ENCODE measurements around the gene UBE2N.
"Not testable (repeated sequence)": the region's sequence is repeated elsewhere in the genome, so short reads cannot be mapped to it uniquely, and the experiment has no call there.

UBE2N gene

DNA sequence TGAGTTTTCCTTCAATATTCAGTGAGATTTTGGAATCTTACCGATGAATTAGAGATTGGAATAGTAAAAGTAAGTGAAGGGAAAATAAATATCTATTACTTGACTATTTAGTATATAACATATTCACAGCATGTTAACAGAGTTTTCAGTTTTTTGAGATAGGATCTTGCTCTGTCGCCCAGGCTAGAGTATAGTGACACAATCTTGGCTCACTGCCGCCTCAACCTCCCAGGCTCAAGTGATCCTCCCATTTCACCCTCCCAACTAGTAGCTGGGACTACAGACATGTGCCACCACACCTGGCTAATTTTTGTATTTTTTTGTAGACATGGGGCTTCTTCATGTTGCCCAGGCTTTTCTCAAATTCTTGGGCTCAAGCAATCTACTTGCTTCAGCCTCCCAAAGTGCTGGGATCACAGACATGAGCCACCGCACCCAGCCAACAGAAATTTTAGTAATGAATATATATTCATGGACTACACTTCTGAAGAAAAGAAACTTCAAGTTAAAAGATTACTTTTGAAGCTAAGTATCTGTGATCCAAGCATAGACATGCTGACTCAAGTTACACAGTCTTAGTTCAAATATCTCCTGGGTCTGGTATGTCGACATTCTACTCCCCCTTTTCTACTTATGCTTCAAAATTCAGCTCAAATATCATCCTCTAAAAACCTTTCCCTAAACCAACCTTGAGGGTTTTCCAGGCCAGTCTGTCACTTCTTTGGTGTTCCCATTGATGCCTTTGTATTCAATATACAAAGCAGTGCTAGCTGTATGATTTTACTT is 13.8 kb downstream of the UBE2N start:
- H3K27ac ChIP-seq (ENCODE audit: low read length): no peak overlapping the region
- peaks cover 15% of the 10 kb centered on the region for H3K4me1 ChIP-seq (ENCODE audit: control insufficient read depth, insufficient read depth, low read length)
- H3K9ac ChIP-seq (ENCODE audit: low read length in 2 of 2): no peak overlapping the region
- H3K27me3 ChIP-seq (ENCODE audit: control insufficient read depth in 1 of 2, insufficient read depth in 2 of 2, low read length in 2 of 2): no peaks in the 10 kb centered on the region
- H3K9me3 ChIP-seq (ENCODE audit: control insufficient read depth in 2 of 2, low read length in 2 of 2): no peaks in the 10 kb centered on the region
- no peaks in the 10 kb centered on the region for H3K36me3 ChIP-seq (ENCODE audit: control insufficient read depth in 2 of 2, insufficient read depth in 2 of 2, low read length in 2 of 2)
- H3K4me3 ChIP-seq (ENCODE audit: low read length in 2 of 2): no peak overlapping the region

DNA sequence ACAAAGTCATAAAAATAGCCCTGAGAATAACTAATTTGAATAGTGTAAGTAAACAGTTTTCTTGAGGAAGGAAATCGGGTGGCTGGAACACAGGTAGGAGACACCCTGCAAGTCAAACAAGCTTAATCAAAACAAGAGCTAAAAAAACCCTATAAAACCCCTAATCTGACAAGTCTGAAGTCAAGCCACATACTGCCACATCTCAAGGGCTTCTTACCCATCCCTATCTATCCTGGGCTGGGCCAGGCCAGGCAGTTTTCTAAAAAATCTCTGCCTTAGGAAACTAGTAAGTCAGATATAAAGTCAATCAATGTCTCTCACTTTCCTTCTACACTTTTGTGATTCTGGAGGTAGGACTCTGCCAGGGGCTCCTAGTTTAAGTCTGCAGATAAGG is 15.3 kb downstream of the UBE2N start:
- H3K36me3 ChIP-seq (ENCODE audit: control insufficient read depth in 2 of 2, insufficient read depth in 2 of 2, low read length in 2 of 2): no peaks in the 10 kb centered on the region
- no peaks in the 10 kb centered on the region for H3K9me3 ChIP-seq (ENCODE audit: control insufficient read depth in 2 of 2, low read length in 2 of 2)
- peaks cover 15% of the 10 kb centered on the region for H3K4me1 ChIP-seq (ENCODE audit: control insufficient read depth, insufficient read depth, low read length)
- no peak overlapping the region for H3K9ac ChIP-seq (ENCODE audit: low read length in 2 of 2)
- H3K27ac ChIP-seq (ENCODE audit: low read length): no peak overlapping the region
- no peaks in the 10 kb centered on the region for H3K27me3 ChIP-seq (ENCODE audit: control insufficient read depth in 1 of 2, insufficient read depth in 2 of 2, low read length in 2 of 2)
- H3K4me3 ChIP-seq (ENCODE audit: low read length in 2 of 2): no peak overlapping the region

- no peak overlapping the region for H3K4me3 ChIP-seq (ENCODE audit: low read length in 2 of 2)
- no peaks in the 10 kb centered on the region for H3K9me3 ChIP-seq (ENCODE audit: control insufficient read depth in 2 of 2, low read length in 2 of 2)
- no peak overlapping the region for H3K9ac ChIP-seq (ENCODE audit: low read length in 2 of 2)
- H3K27ac ChIP-seq (ENCODE audit: low read length): no peak overlapping the region
- H3K36me3 ChIP-seq (ENCODE audit: control insufficient read depth in 2 of 2, insufficient read depth in 2 of 2, low read length in 2 of 2): no peaks in the 10 kb centered on the region
- H3K27me3 ChIP-seq (ENCODE audit: control insufficient read depth in 1 of 2, insufficient read depth in 2 of 2, low read length in 2 of 2): no peaks in the 10 kb centered on the region
- H3K4me1 ChIP-seq (ENCODE audit: control insufficient read depth, insufficient read depth, low read length): peaks cover 15% of the 10 kb centered on the region
These were observed 15.9 kb downstream of the UBE2N start for GRCh38 chr12:93425736-93426411.

DNA sequence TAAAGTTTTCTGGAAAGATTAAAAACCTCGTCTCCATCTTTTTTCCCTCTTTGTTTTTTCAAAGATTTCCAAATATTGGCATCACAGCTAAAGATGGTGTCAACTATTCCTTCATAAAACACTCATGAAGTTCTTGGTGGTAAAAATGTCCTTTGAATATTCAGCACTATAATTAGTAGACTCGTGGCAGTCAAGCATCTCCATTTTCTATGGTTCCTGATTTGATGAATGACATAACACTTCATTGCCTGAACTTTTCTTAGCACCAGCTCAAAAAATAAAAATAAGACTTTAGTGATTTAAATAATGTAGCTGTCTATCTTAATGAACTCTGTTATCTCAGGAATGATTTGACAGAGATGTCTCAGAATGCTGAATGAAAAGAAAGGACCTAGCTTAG is 19.7 kb downstream of the UBE2N start:
- Histone ChIP-seq H3K27me3 (ENCODE audit: control insufficient read depth in 1 of 2, insufficient read depth in 2 of 2, low read length in 2 of 2) (no peaks in the 10 kb centered on the region), H3K27ac (ENCODE audit: low read length) (no peak overlapping the region), H3K9me3 (ENCODE audit: control insufficient read depth in 2 of 2, low read length in 2 of 2) (no peaks in the 10 kb centered on the region), H3K36me3 (ENCODE audit: control insufficient read depth in 2 of 2, insufficient read depth in 2 of 2, low read length in 2 of 2) (no peaks in the 10 kb centered on the region), H3K4me3 (ENCODE audit: low read length in 2 of 2) (no peak overlapping the region), H3K4me1 (ENCODE audit: control insufficient read depth, insufficient read depth, low read length) (peaks cover 12% of the 10 kb centered on the region), H3K9ac (ENCODE audit: low read length in 2 of 2) (no peak overlapping the region)

DNA sequence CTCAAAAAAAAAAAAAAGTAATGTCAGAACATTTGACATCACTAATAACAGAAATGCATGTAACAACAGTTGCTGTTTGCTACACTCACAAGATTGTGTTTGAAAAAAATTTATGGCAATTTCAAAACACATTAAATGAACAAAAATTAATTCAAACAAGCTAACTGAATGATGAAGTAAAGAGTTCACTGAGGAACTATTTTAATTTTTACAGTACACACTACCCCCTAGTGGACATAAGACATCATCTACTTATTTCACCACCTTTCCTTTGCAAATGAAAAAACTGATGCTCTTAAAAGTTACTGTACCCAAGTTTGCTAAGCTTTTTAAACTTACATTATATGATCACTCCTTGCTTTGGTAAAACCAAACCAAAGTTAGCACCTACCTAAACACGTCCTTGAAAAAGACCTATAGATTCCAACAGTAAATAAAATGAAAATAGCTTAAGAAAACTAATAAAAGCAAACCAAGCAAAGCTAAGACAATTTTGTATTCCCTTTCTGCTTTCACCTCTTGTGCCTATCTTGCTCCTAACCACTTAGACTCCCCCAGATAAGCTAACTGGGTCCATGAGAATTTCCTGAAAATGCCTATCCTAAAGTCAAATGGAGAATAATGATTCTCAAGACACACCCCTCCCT is 22.2 kb downstream of the UBE2N start:
- Histone ChIP-seq H3K9me3 (ENCODE audit: control insufficient read depth in 2 of 2, low read length in 2 of 2) (no peaks in the 10 kb centered on the region), H3K36me3 (ENCODE audit: control insufficient read depth in 2 of 2, insufficient read depth in 2 of 2, low read length in 2 of 2) (no peaks in the 10 kb centered on the region), H3K27me3 (ENCODE audit: control insufficient read depth in 1 of 2, insufficient read depth in 2 of 2, low read length in 2 of 2) (no peaks in the 10 kb centered on the region), H3K4me3 (ENCODE audit: low read length in 2 of 2) (no peak overlapping the region), H3K4me1 (ENCODE audit: control insufficient read depth, insufficient read depth, low read length) (peaks cover 5% of the 10 kb centered on the region), H3K27ac (ENCODE audit: low read length) (no peak overlapping the region), H3K9ac (ENCODE audit: low read length in 2 of 2) (no peak overlapping the region)

- no peak overlapping the region for H3K9ac ChIP-seq (ENCODE audit: low read length in 2 of 2)
- no peak overlapping the region for H3K27ac ChIP-seq (ENCODE audit: low read length)
- no peaks in the 10 kb centered on the region for H3K27me3 ChIP-seq (ENCODE audit: control insufficient read depth in 1 of 2, insufficient read depth in 2 of 2, low read length in 2 of 2)
- H3K9me3 ChIP-seq (ENCODE audit: control insufficient read depth in 2 of 2, low read length in 2 of 2): no peaks in the 10 kb centered on the region
- no peak overlapping the region for H3K4me3 ChIP-seq (ENCODE audit: low read length in 2 of 2)
- H3K4me1 ChIP-seq (ENCODE audit: control insufficient read depth, insufficient read depth, low read length): no peaks in the 10 kb centered on the region
- no peaks in the 10 kb centered on the region for H3K36me3 ChIP-seq (ENCODE audit: control insufficient read depth in 2 of 2, insufficient read depth in 2 of 2, low read length in 2 of 2)
These were observed 23.7 kb downstream of the UBE2N start for GRCh38 chr12:93417967-93418480.

DNA sequence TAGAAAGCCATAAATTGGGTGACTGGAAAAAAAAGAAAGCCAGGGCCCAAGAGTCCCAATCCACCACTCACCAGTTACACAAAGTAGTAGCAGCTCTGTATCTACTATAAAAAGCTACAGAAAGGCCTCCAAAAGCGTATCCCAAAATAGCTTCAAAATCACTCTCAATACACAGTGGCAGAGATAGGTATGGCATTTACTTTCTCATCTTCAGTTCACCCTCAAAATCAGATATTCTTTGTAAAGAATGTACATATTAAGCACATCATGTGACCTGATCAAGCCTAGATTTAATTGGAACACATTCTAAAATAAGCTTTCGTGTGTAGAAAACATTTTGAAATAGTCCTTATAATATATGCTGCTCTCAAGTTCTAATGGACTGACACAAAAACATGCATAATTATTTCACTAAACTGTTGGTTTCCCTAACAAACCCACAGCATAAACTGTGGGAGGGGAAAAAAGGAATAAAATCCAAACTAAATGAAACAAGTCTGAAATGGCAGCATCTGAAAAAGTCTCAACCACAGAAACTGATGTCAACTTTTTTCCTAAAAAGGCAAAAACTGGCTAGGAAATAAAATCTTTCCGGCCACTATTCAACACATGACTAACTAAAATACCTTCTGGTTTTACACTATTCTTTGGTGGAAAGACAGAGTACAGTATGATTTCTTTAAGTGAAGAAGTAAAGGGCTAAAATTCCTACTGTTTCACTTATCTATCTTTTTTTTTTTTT is 25.9 kb downstream of the UBE2N start:
- Histone ChIP-seq H3K4me3 (ENCODE audit: low read length in 2 of 2) (peak overlapping the region in 1 of 2 donors; percentile 17), H3K9me3 (ENCODE audit: control insufficient read depth in 2 of 2, low read length in 2 of 2) (no peaks in the 10 kb centered on the region), H3K27ac (ENCODE audit: low read length) (no peak overlapping the region), H3K36me3 (ENCODE audit: control insufficient read depth in 2 of 2, insufficient read depth in 2 of 2, low read length in 2 of 2) (no peaks in the 10 kb centered on the region), H3K4me1 (ENCODE audit: control insufficient read depth, insufficient read depth, low read length) (no peaks in the 10 kb centered on the region), H3K9ac (ENCODE audit: low read length in 2 of 2) (no peak overlapping the region), H3K27me3 (ENCODE audit: control insufficient read depth in 1 of 2, insufficient read depth in 2 of 2, low read length in 2 of 2) (no peaks in the 10 kb centered on the region)

- Histone ChIP-seq H3K36me3 (ENCODE audit: control insufficient read depth in 2 of 2, insufficient read depth in 2 of 2, low read length in 2 of 2) (peaks cover 0 to 4% of the 10 kb centered on the region in 2 donors), H3K9ac (ENCODE audit: low read length in 2 of 2) (no peak overlapping the region), H3K27me3 (ENCODE audit: control insufficient read depth in 1 of 2, insufficient read depth in 2 of 2, low read length in 2 of 2) (no peaks in the 10 kb centered on the region), H3K4me3 (ENCODE audit: low read length in 2 of 2) (no peak overlapping the region), H3K9me3 (ENCODE audit: control insufficient read depth in 2 of 2, low read length in 2 of 2) (no peaks in the 10 kb centered on the region), H3K27ac (ENCODE audit: low read length) (no peak overlapping the region), H3K4me1 (ENCODE audit: control insufficient read depth, insufficient read depth, low read length) (no peaks in the 10 kb centered on the region)
These were observed 28.7 kb downstream of the UBE2N start for GRCh38 chr12:93413064-93413463.

GRCh38 chr12:93412396-93412795 is 29.4 kb downstream of the UBE2N start:
- H3K36me3 ChIP-seq (ENCODE audit: control insufficient read depth in 2 of 2, insufficient read depth in 2 of 2, low read length in 2 of 2): not testable (repeated sequence)

GRCh38 chr12:93411060-93411459 is 30.7 kb downstream of the UBE2N start:
- not testable (repeated sequence) for H3K9me3 ChIP-seq (ENCODE audit: control insufficient read depth in 2 of 2, low read length in 2 of 2); H3K27me3 ChIP-seq (ENCODE audit: control insufficient read depth in 1 of 2, insufficient read depth in 2 of 2, low read length in 2 of 2); H3K36me3 ChIP-seq (ENCODE audit: control insufficient read depth in 2 of 2, insufficient read depth in 2 of 2, low read length in 2 of 2); H3K4me3 ChIP-seq (ENCODE audit: low read length in 2 of 2); H3K27ac ChIP-seq (ENCODE audit: low read length); H3K9ac ChIP-seq (ENCODE audit: low read length in 2 of 2); H3K4me1 ChIP-seq (ENCODE audit: control insufficient read depth, insufficient read depth, low read length)

More at GRCh38 chr12:93412396-93412795, 29.4 kb downstream of the UBE2N start:
- not testable (repeated sequence) for H3K4me1 ChIP-seq (ENCODE audit: control insufficient read depth, insufficient read depth, low read length); H3K9me3 ChIP-seq (ENCODE audit: control insufficient read depth in 2 of 2, low read length in 2 of 2); H3K27me3 ChIP-seq (ENCODE audit: control insufficient read depth in 1 of 2, insufficient read depth in 2 of 2, low read length in 2 of 2); H3K9ac ChIP-seq (ENCODE audit: low read length in 2 of 2); H3K4me3 ChIP-seq (ENCODE audit: low read length in 2 of 2); H3K27ac ChIP-seq (ENCODE audit: low read length)

Data from stomach smooth muscle (tissue), 2 donors.